Sigmoid colon (tissue), 7 donors: ENCODE measurements around the gene KCTD20. TPM values are rescaled to one million over a fixed set of nuclear protein-coding genes. Genes with fewer than 3 reads are reported as not detected.
"Not testable (repeated sequence)": the region's sequence is repeated elsewhere in the genome, so short reads cannot be mapped to it uniquely, and the experiment has no call there.

ENCODE experiments used
- DNase-seq: peaks from one replicate; pipeline ENCODE4 v3.0.0-alpha.2; 2019
- H3K27ac ChIP-seq, 4 donors: fragments of 200-600 bp; sonication (generic); one replicate each; pipeline ENCODE4 v1.5.1; 2016 to 2019; ENCODE audit warnings: mild to moderate bottlenecking in 1 of 4
- H3K27me3 ChIP-seq, 3 donors: fragments of 200-600 bp; sonication (generic); one replicate each; pipeline ENCODE4 v1.5.1; 2019; ENCODE audit warnings: mild to moderate bottlenecking in 1 of 3
- H3K36me3 ChIP-seq, 4 donors: fragments of 200-600 bp; sonication (generic); one replicate each; pipeline ENCODE4 v1.5.1; 2016 to 2019
- H3K4me1 ChIP-seq, 4 donors: fragments of 200-600 bp; sonication (generic); one replicate each; pipeline ENCODE4 v1.5.1; 2017 to 2019
- H3K4me3 ChIP-seq, 4 donors: fragments of 200-600 bp; sonication (generic); one replicate each; pipeline ENCODE4 v1.5.1; 2017 to 2019; ENCODE audit warnings: mild to moderate bottlenecking in 2 of 4, moderate library complexity in 1 of 4
- H3K9me3 ChIP-seq, 4 donors: fragments of 200-600 bp in 3 of 4; sonication (generic) in 3 of 4; one replicate each; pipeline versions ENCODE4 v1.5.1 to v1.6.1; 2013 to 2019
- EP300 ChIP-seq, 4 donors: sonication (generic); formaldehyde crosslinking; IDR thresholded peaks; one replicate each; pipeline ENCODE4 v1.6.1; 2017; ENCODE audit warnings: antibody characterized with exemption in 4 of 4
- POLR2A ChIP-seq, 2 donors: fragments of 450-650 bp; IDR thresholded peaks; one replicate each; pipeline ENCODE4 v1.6.1; 2016; ENCODE audit warnings: antibody characterized with exemption in 2 of 2, mild to moderate bottlenecking in 2 of 2, moderate library complexity in 2 of 2
- POLR2AphosphoS5 ChIP-seq, 4 donors: sonication (generic); formaldehyde crosslinking; IDR thresholded peaks; one replicate each; pipeline ENCODE4 v1.6.1; 2017; ENCODE audit warnings: antibody characterized with exemption in 4 of 4
- WGBS, 2 donors: extraction: QIAGEN DNeasy Blood & Tissue Kit; methylation state at CpG; one replicate each; pipeline ENCODE4 v1.1.7; 2013; 5-methylcytosine and 5-hydroxymethylcytosine counted together
- intact Hi-C: fragments of 100-400 bp; cut with DNase I; formaldehyde crosslinking; loops from one replicate; pipeline ENCODE4 v1.15.1; 2023
- polyA plus RNA-seq, 3 donors: library from polyadenylated mRNA; stranded (reverse); fragments of 200-250 nt; gene quantifications; one replicate each; pipeline ENCODE4 v1.2.3, GENCODE V29; 2013
- total RNA-seq, 4 donors: library from RNA; depleted of rRNA; stranded (reverse); fragments of >200 nt; gene quantifications; one replicate each; pipeline ENCODE4 v1.1.0, GENCODE V29; 2016
- TF ChIP-seq, protein P1 (sequence below), 4 experiments: fragments of 450-650 bp in 3 of 4; fragments of 200-600 bp in 1 of 4; IDR thresholded peaks; one replicate each; pipeline ENCODE4 v1.5.1; 2016 to 2019; ENCODE audit warnings: antibody characterized with exemption in 4 of 4, mild to moderate bottlenecking in 3 of 4, moderate library complexity in 2 of 4
- donor health status: healthy with polysubstance abuse.
- donor health status: Bipolar disorder and iron deficiency.
- donor health status: healthy.

Gene KCTD20
- total and polyA plus RNA-seq, 7 donors = 12.0 to 71.3 (median 48.5) TPM

DNA sequence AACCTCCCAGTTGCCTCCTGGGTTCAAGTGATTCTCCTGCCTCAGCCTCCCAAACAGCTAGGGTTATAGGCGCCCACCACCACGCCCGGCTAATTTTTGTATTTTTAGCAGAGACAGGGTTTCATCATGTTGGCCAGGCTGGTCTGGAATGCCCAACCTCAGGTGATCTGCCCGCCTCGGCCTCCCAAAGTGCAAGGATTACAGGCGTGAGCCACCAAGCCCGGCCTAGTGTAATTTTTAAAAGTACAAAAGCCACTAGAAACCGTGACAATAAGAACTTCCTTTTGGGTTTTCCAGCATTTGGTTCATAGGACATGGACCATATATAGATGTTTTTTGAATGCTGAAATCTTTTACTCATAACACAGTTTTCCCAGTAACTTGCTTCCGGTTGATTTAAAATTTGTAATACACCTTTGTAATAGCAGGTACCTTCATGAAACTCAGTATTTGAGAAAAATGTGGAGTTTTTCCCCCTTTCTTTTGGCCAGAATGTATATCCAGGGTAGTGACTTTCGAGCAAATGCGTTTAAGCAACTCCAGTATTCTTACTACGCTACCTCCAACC, 613 bp upstream of the KCTD20 start:
- peak overlapping the region; percentile 87 to 99 (median 94) for H3K4me3 ChIP-seq
- H3K4me1 ChIP-seq = peaks cover 2 to 41% (median 37%) of the 10 kb centered on the region in 4 donors
- H3K9me3 ChIP-seq = no peaks in the 10 kb centered on the region
- H3K27me3 ChIP-seq = no peaks in the 10 kb centered on the region
- peak overlapping the region; percentile 97 to 99 (median 98) for H3K27ac ChIP-seq
- intact Hi-C loops = loop anchor here (1.0 to 5.0 kb wide), 3 partner anchors 19 to 153 kb away; partner anchors contain the start of genes SRSF3 and STK38
- no peaks in the 10 kb centered on the region for H3K36me3 ChIP-seq
- WGBS, 2 donors = 39 to 50% methylated on average over 12 of the region's 12 CpGs
- TF ChIP-seq POLR2A (IDR thresholded peaks at IDR 0.05) = no peak
- no peak for TF ChIP-seq POLR2AphosphoS5 (IDR thresholded peaks at IDR 0.05)
- TF ChIP-seq, protein P1, sequence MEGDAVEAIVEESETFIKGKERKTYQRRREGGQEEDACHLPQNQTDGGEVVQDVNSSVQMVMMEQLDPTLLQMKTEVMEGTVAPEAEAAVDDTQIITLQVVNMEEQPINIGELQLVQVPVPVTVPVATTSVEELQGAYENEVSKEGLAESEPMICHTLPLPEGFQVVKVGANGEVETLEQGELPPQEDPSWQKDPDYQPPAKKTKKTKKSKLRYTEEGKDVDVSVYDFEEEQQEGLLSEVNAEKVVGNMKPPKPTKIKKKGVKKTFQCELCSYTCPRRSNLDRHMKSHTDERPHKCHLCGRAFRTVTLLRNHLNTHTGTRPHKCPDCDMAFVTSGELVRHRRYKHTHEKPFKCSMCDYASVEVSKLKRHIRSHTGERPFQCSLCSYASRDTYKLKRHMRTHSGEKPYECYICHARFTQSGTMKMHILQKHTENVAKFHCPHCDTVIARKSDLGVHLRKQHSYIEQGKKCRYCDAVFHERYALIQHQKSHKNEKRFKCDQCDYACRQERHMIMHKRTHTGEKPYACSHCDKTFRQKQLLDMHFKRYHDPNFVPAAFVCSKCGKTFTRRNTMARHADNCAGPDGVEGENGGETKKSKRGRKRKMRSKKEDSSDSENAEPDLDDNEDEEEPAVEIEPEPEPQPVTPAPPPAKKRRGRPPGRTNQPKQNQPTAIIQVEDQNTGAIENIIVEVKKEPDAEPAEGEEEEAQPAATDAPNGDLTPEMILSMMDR (IDR thresholded peaks at IDR 0.05) = no peak
- TF ChIP-seq EP300 (IDR thresholded peaks at IDR 0.05) = no peak
- DNase-seq = no peak

DNA sequence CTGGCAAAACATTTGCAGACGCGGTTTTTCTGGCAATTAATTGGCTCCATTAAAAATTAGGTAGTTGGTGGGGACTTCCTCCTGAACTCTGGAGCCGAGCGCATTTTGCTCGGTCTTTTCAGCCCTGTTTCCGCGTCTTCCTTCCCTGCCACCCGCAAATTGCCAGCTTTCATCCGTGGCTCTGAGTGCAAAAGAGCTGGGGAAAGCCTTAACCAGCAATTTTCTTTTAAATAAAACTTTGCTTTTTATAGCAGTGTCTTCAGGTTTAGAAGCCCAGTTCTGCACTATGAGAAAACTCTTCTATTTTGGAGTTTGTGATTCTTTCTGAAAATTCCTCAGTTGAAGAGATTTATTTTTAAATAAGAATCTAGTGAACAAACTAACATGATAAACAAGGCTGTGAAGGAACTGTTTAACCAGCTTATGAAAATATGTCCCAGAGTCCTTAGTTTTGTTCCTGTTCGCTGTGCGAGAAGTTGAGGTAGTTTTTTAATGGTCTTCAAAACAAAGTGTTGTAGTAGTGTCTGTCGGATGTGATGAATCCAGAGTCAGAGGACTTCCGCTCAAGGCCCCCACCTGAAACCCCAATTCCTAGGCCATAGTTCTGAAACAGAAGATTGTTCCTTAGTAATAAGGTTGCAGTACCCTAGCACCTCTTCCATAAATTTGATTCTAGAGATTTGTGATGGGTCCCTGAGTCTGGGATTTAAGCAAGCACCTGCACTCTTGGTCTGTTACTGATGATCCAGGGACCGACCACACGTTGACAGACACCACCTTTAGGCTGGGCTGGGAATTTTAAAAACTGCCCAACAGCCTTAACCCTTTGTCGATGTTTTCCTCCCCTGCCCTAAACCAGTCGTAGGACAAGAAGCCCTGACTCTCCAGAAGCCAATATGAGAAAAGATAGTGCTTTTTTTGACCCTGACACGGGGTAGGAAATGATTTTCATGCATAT, 950 bp downstream of the KCTD20 start:
- DNase-seq = no peak
- Histone ChIP-seq H3K4me1 (peaks cover 2 to 41% (median 37%) of the 10 kb centered on the region in 4 donors), H3K4me3 (peak overlapping the region; percentile 87 to 99 (median 94)), H3K9me3 (no peaks in the 10 kb centered on the region), H3K27me3 (no peaks in the 10 kb centered on the region), H3K36me3 (peaks cover 0 to 3% (median under 1%) of the 10 kb centered on the region in 4 donors), H3K27ac (peak overlapping the region; percentile 97 to 99 (median 98))
- intact Hi-C loops = loop anchor here (2.0 to 5.0 kb wide), 2 partner anchors 104 to 151 kb away; partner anchors contain the start of genes SRSF3 and STK38
- 2 to 7% methylated on average over 18 of the region's 18 CpGs for WGBS, 2 donors
- TF ChIP-seq, protein P1 (IDR thresholded peaks at IDR 0.05) = peak in 1 of 4 experiments; percentile 10
- TF ChIP-seq POLR2AphosphoS5 (IDR thresholded peaks at IDR 0.05) (no peak), EP300 (IDR thresholded peaks at IDR 0.05) (no peak)

DNA sequence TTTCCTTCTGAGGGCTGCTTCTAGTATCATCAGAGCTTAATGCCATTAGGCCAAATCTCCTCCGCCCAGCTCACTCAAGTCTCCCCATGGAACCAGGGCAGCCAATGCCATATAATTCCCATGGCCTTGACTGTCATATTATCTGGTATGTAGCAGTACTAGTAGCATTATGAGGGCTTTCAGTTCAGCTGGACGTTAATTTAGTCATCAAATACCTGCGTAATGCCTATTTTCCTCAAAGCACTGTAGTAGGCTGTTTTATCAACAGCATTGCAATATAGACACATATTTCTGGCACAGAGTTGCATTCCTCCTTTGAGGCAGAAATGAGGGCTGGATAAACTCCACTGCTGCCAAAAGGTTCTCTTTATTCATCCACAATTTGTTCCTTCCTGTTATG, 1.7 kb downstream of the KCTD20 start:
- no peak for TF ChIP-seq EP300 (IDR thresholded peaks at IDR 0.05)
- TF ChIP-seq POLR2AphosphoS5 (IDR thresholded peaks at IDR 0.05) = no peak
- TF ChIP-seq POLR2A (IDR thresholded peaks at IDR 0.05) = no peak
- TF ChIP-seq, protein P1 (IDR thresholded peaks at IDR 0.05) = no peak
- H3K27me3 ChIP-seq = no peaks in the 10 kb centered on the region
- H3K9me3 ChIP-seq = no peaks in the 10 kb centered on the region
- peak overlapping the region; percentile 87 to 99 (median 94) for H3K4me3 ChIP-seq
- H3K36me3 ChIP-seq = peaks cover 0 to 5% (median 2%) of the 10 kb centered on the region in 4 donors
- H3K27ac ChIP-seq = peak overlapping the region; percentile 97 to 99 (median 98)
- no peak for DNase-seq
- intact Hi-C loops = loop anchor here (5.0 kb wide), 1 partner anchor 103 kb away; the partner anchor contains the start of gene STK38
- WGBS, 2 donors = 67 to 71% methylated on average over 3 of the region's 3 CpGs
- H3K4me1 ChIP-seq = peaks cover 2 to 41% (median 37%) of the 10 kb centered on the region in 4 donors

DNA sequence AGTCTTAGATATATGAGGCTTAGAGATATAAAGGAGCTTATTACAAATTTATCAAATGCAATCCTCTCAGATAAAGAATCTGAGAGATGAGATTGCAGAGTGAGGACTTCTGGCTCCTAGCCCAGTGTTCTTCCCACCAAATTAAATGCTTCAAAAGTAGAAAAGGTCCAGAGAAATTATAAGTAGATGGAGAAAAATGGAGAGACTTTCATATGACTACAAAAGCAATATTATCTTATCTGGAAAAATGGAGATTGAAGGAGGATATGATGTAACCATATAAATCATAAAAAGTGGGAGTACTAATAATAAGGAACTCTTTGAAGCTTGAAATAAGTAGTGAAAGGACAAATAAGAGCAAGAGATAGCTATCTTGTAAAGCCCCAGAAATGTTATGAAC, 2.8 kb downstream of the KCTD20 start:
- no peak overlapping the region for H3K4me3 ChIP-seq
- TF ChIP-seq, protein P1 (IDR thresholded peaks at IDR 0.05) = no peak
- TF ChIP-seq POLR2AphosphoS5 (IDR thresholded peaks at IDR 0.05) = no peak
- no peak for TF ChIP-seq POLR2A (IDR thresholded peaks at IDR 0.05)
- TF ChIP-seq EP300 (IDR thresholded peaks at IDR 0.05) = no peak
- peaks cover 2 to 41% (median 37%) of the 10 kb centered on the region in 4 donors for H3K4me1 ChIP-seq
- H3K9me3 ChIP-seq = no peaks in the 10 kb centered on the region
- no peaks in the 10 kb centered on the region for H3K27me3 ChIP-seq
- peak overlapping the region in 3 of 4 donors; percentile 97 to 99 (median 98) for H3K27ac ChIP-seq
- intact Hi-C loops = no loop called here
- no peak for DNase-seq
- peaks cover 0 to 5% (median 2%) of the 10 kb centered on the region in 4 donors for H3K36me3 ChIP-seq

DNA sequence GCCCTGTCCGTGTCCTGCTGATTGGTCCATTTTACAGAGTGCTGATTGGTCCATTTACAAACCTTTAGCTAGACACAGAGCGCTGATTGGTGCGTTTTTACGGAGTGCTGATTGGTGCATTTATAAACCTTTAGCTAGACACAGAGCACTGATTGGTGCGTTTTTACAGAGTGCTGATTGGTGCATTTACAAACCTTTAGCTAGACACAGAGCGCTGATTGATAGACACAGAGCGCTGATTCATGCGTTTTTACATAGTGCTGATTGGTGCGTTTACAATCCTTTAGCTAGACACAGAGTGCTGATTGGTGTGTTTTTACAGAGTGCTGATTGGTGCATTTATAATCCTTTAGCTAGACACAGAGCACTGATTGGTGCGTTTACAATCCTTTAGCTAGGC, 6.4 kb downstream of the KCTD20 start:
- peaks cover 0 to 20% (median 15%) of the 10 kb centered on the region in 4 donors for H3K4me1 ChIP-seq
- H3K4me3 ChIP-seq, H3K9me3 ChIP-seq, H3K27ac ChIP-seq, H3K27me3 ChIP-seq, intact Hi-C loops, DNase-seq: not testable (repeated sequence)
- 98% methylated on average over 10 of the region's 10 CpGs for WGBS, 2 donors
- peaks cover 0 to 14% (median 3%) of the 10 kb centered on the region in 4 donors for H3K36me3 ChIP-seq

DNA sequence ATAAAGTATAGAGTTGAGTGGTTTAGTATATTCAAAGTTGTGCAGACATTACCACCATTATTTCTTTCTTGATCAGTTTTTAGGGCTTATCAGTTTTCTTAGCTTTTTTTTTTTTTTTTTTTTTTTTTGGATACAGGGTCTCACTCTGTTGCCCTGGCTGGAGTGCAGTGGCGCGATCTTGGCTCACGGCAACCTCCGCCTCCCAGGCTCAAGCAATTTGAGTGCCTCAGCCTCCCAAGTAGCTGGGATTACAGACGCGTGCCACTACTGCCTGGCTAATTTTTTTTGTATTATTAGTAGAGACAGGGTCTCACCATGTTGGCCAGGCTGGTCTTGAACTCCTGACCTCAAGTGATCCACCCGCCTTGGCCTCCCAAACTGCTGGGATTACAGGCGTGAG, 10.1 kb downstream of the KCTD20 start:
- peaks cover 0 to 17% (median 3%) of the 10 kb centered on the region in 4 donors for H3K36me3 ChIP-seq
- H3K4me1 ChIP-seq, intact Hi-C loops, H3K9me3 ChIP-seq, DNase-seq, H3K4me3 ChIP-seq, H3K27me3 ChIP-seq, H3K27ac ChIP-seq: not testable (repeated sequence)
- WGBS, 2 donors = 96 to 98% methylated on average over 8 of the region's 8 CpGs
